Measurements from ENCODE around the gene ELMOD1.

DNA sequence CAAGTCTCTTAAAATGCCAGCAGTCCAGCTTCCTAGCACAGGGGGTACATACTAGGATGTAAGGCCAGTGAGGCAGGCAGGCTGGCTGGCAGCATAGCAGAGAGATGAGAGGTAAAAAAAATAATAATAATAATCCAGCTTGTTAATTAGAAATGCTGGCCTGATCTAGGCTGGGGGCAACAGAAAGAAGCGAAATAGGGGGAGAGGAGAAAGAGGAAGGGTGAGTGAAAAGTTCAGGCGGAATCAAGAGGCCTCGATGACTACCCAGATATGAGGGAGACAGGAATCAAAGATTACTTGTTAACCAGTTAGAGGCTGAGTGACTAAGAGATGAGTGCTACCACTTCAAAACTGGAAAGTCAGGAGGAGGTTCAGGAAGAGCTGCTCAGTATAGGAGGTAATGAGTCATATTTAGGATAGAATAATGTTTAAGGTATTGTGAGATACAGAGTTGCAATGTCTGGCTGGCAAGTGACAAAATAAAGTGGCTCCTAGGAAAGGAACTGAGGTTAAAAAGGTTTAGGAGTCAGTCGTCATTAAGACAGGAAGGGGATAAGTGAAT, 28.2 kb upstream of the ELMOD1 start:
- no peak for TF ChIP-seq CTCF (conservative IDR thresholded peaks at IDR 0.05; ENCODE audit: low read depth, low read length)
- no peak for TF ChIP-seq EZH2 (IDR thresholded peaks at IDR 0.05; ENCODE audit: borderline replicate concordance, low read depth, low read length, poor library complexity, severe bottlenecking)
